Fibroblast of lung (primary cell): ENCODE results near the gene SH2D6.

ENCODE experiments used
- EZH2 ChIP-seq: IDR thresholded peaks from 2 replicates; pipeline ENCODE4 v1.5.1; 2012; ENCODE audit warnings: low read length, control low read depth, mild to moderate bottlenecking; ENCODE audit errors: missing control alignments
- TF ChIP-seq, protein P1 (sequence below), 2 donors: IDR thresholded peaks in 1 of 2; conservative IDR thresholded peaks in 1 of 2; 1 replicate in 1 of 2; 2 replicates in 1 of 2; pipeline ENCODE4 v1.5.1; 2011 to 2012; ENCODE audit warnings: low read length in 2 of 2, control low read depth in 1 of 2, inconsistent platforms in 1 of 2, low read depth in 1 of 2, mild to moderate bottlenecking in 1 of 2

GRCh38 chr2:85447222-85447585 lies 28.7 kb downstream of the SH2D6 start:
- TF ChIP-seq, protein P1, sequence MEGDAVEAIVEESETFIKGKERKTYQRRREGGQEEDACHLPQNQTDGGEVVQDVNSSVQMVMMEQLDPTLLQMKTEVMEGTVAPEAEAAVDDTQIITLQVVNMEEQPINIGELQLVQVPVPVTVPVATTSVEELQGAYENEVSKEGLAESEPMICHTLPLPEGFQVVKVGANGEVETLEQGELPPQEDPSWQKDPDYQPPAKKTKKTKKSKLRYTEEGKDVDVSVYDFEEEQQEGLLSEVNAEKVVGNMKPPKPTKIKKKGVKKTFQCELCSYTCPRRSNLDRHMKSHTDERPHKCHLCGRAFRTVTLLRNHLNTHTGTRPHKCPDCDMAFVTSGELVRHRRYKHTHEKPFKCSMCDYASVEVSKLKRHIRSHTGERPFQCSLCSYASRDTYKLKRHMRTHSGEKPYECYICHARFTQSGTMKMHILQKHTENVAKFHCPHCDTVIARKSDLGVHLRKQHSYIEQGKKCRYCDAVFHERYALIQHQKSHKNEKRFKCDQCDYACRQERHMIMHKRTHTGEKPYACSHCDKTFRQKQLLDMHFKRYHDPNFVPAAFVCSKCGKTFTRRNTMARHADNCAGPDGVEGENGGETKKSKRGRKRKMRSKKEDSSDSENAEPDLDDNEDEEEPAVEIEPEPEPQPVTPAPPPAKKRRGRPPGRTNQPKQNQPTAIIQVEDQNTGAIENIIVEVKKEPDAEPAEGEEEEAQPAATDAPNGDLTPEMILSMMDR (conservative IDR thresholded peaks at IDR 0.05 in 1 of 2, IDR thresholded peaks at IDR 0.05 in 1 of 2; ENCODE audit: low read depth in 1 of 2, low read length in 2 of 2), result no peak
- no peak for TF ChIP-seq EZH2
